Stimulated activated effector memory CD8-positive, alpha-beta T cell treated with anti-CD3 and anti-CD28 coated beads, Interleukin-12 subunit alpha, Interleukin-12 subunit beta, amount 100 ng/mL, for 72 hours (primary cell): ENCODE data around the gene RNF141.

Source experiments
- ATAC-seq: fragments of 150-1000 bp; cut with Tn5 transposase; 2 replicates; pipeline ENCODE4 v1.10.0; 2021
- DNase-seq, 2 donors: peaks; one replicate each; pipeline ENCODE4 v3.0.0; 2021 to 2022; ENCODE audit warnings: low spot score in 2 of 2
- H3K27ac Mint-ChIP-seq: one replicate; pipeline ENCODE4 v1.8.0; 2022; ENCODE audit warnings: mild to moderate bottlenecking, mixed read lengths
- H3K36me3 Mint-ChIP-seq: one replicate; pipeline ENCODE4 v1.8.0; 2022; ENCODE audit warnings: mild to moderate bottlenecking, mixed read lengths
- H3K4me1 Mint-ChIP-seq: one replicate; pipeline ENCODE4 v1.8.0; 2022; ENCODE audit warnings: mixed read lengths
- H3K4me3 Mint-ChIP-seq: one replicate; pipeline ENCODE4 v1.8.0; 2022; ENCODE audit warnings: mild to moderate bottlenecking, mixed read lengths
- H3K9me3 Mint-ChIP-seq: one replicate; pipeline ENCODE4 v1.8.0; 2022; ENCODE audit warnings: mixed read lengths

Gene RNF141

DNA sequence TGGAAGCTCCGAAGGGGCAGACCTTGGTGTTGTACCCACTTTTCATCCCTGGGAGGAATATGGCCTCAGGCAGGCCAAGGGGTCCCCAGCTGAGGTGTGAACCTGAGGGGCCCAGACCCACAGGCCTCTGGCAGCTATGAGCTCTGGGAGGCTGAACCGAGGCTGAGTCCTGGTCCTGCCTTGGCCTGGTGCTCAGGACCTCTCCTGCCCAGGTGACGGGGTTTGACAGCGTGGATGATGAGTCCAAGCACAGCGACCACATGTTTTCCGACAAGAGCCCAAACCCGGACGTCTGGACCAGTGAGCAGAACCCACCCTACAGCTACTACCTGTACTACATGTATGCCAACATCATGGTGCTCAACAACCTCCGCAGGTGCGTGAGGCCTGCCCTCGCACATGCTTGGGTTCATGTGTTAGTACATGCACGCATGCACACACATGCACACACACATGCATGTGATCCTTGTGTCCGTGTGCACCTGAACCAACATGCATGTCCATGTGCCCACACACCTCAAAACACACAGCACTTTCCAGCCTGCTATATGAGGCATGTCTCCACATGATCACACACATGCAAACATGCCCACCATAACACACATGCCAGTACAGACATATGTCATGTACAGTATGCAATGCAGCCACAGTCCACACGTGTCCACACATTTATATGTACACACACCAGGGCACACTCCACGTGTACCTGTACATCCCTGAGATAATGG, 40.9 kb downstream of the RNF141 start:
- no peaks in the 10 kb centered on the region for H3K9me3 Mint-ChIP-seq
- no peak overlapping the region for H3K4me3 Mint-ChIP-seq
- ATAC-seq (no peak), DNase-seq (peak in 1 of 2 donors; percentile 33)
- H3K4me1 Mint-ChIP-seq = no peaks in the 10 kb centered on the region
- peak overlapping the region; percentile 78 for H3K27ac Mint-ChIP-seq
- H3K36me3 Mint-ChIP-seq = peaks cover 91% of the 10 kb centered on the region

DNA sequence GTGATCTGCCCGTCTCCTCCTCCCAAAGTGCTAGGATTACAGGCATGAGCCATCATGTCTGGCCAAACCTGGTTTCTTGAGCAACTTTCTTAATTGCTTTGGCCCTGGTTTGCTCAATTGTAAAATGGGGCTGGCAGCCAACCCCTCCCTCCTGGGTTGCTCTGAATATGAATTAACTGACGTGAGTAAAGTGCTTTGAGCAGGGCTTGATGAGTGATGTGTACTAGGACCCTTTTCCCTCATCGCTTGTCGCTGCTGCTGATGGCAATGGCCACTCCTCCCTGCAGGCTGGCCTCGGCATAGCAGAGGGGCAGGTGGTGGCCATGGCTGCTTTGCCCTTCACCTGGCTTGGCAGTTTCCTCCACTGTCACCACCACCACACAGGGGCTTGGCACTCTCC, 41.5 kb downstream of the RNF141 start:
- H3K4me1 Mint-ChIP-seq = no peaks in the 10 kb centered on the region
- DNase-seq = peak in 1 of 2 donors; percentile 40
- peak overlapping the region; percentile 78 for H3K27ac Mint-ChIP-seq
- no peak for ATAC-seq
- no peaks in the 10 kb centered on the region for H3K9me3 Mint-ChIP-seq
- H3K36me3 Mint-ChIP-seq = peaks cover 91% of the 10 kb centered on the region
- H3K4me3 Mint-ChIP-seq = no peak overlapping the region

DNA sequence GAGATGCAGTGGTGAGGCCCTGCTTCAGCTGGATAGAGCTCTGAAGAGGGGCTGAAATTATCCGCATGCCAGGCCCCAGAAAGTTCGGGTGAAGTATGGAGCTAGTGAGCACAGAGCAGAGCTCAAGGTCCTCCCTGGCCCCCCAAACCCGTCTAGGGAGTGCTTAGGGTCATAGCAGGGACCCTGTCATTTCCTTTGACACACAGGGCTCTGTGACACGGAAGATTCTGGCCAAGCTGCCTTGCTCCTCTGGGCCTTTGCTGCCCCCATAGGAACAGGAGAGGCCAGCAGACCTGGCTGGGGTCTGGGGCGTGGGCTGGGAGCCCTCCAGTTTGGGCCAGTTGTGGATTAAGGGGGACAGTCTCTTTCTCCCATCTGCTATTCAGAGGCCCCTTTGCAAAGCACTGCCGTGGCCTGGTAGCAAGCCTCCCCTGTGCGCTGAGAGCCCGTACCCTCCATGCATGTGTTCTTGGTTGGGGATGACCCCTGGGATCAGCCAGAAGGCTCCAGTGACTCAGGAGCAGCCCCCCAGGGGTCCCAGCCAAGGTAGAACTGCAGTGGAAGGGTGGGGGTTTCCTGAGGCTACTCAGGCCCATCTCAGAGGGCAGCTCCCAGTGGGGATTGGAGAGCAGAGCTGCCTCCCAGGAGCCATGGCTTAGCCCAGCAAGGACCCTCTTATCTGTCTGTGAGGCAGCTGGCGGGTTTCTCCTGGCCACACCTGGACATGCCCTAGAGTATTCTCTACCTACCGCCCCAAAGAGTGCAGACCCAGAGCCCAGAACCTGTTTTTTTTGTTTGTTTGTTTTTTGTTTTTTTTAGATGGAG, 42.3 kb downstream of the RNF141 start:
- Mint-ChIP-seq H3K27ac (no peak overlapping the region), H3K4me1 (no peaks in the 10 kb centered on the region), H3K4me3 (no peak overlapping the region), H3K36me3 (peaks cover 89% of the 10 kb centered on the region), H3K9me3 (no peaks in the 10 kb centered on the region)
- ATAC-seq (no peak), DNase-seq (peak in 1 of 2 donors; percentile 45)

DNA sequence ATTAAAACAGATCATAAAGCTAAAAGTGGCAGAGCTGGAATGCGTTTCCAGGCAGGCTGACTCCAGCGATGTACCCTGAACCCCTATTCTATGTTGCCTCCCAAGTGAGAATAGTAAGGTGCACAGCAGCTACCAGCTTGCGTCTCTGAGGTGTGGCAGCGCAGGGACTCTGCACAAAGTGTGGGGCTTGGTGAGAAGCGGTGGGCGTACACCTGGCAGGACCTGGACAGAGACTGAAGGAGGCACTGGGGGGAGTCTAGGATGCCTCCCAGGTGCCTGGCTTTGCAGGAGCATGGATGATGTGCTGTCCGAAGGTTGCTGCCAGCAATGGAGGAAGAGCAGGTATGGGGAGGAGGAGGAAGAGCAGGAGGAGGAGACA, 43.0 kb downstream of the RNF141 start:
- ATAC-seq = no peak
- Mint-ChIP-seq H3K36me3 (peaks cover 89% of the 10 kb centered on the region), H3K27ac (no peak overlapping the region)

DNA sequence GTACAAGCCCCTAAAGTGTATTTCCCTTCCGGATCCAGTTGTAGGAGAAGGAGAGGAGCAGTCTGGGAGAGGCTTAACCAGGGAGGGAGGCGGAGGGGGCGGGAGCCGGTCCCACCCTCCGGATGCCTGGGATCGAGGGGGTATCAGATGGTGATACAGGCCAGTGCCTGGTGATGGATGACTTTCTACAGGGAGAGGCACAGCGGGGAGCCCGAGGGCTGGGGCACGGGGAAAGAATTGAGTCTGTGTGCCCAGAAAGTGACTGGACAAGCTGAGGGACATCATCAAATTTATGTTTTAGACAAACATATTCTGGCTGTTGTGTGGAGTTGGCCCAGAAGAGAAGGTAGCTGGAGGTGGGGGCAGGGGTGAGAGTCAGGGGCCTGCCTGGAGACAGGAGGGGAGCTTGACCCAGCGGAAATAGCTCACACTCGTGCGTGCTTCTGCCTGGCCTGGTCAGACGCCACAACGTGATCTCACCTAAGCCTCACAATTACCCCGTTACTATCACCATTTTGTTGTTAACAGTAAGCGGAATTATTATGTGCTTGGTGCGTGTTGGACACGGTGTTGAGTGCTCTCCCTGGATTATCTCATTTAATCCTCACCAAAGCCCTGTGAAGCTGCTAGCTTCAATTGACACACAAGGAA, 43.5 kb downstream of the RNF141 start:
- no peaks in the 10 kb centered on the region for H3K4me1 Mint-ChIP-seq
- H3K27ac Mint-ChIP-seq = no peak overlapping the region
- H3K36me3 Mint-ChIP-seq = peaks cover 89% of the 10 kb centered on the region
- DNase-seq (peak in 1 of 2 donors; percentile 37), ATAC-seq (no peak)
- no peaks in the 10 kb centered on the region for H3K9me3 Mint-ChIP-seq
- no peak overlapping the region for H3K4me3 Mint-ChIP-seq

More for the DNA sequence above, 43.0 kb downstream of the RNF141 start:
- Mint-ChIP-seq H3K9me3 (no peaks in the 10 kb centered on the region), H3K4me3 (no peak overlapping the region), H3K4me1 (no peaks in the 10 kb centered on the region)
- no peak for DNase-seq

DNA sequence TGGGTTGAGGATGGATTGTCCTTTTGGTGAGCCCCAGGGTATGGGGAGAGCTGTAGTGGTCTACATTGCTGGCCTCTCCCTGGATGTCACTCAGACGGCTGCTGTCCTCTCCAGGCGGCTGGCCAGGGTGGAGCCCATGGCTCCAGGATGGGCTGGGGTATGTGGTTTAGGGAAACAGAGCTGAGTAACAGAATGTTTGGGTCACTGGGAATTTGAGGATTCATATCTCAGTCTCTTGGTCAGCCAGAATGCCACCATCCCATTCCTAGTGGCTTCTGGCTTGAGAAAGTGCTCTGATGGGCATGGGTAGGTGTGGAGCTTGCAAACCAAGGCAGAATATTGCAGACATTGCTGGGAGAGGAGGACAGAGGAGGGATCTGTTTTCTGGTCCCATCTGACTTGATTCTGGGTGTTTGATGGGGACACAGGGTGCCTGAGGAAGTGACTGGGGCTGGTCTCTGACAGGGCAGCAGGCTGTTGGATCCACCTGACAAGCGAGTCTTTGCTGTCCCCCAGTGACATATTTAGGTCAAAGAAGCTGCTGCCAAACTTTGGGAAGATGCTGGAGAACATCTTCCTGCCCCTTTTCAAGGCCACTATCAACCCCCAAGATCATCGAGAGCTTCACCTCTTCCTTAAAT, 44.6 kb downstream of the RNF141 start:
- Mint-ChIP-seq H3K27ac (peak overlapping the region; percentile 69), H3K4me1 (no peaks in the 10 kb centered on the region), H3K9me3 (no peaks in the 10 kb centered on the region), H3K36me3 (peaks cover 87% of the 10 kb centered on the region), H3K4me3 (no peak overlapping the region)
- ATAC-seq (no peak), DNase-seq (no peak)

DNA sequence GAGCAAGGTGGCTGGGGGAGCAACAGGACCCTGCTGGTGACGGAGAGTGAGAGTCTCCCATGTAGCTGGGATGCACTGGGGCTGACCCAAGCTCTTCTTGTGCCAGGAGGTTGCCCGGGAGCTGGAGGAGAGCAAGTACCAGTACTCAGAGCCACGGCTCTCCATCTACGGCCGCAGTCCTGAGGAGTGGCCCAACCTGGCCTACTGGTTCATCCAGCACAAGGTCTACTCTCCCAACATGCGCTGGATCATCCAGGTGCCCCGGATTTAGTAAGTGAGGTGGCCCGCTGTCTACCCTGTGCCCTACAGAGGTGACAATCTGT, 45.6 kb downstream of the RNF141 start:
- Mint-ChIP-seq H3K4me1 (no peaks in the 10 kb centered on the region), H3K4me3 (no peak overlapping the region), H3K36me3 (peaks cover 85% of the 10 kb centered on the region), H3K27ac (no peak overlapping the region), H3K9me3 (no peaks in the 10 kb centered on the region)
- ATAC-seq (no peak), DNase-seq (no peak)

DNA sequence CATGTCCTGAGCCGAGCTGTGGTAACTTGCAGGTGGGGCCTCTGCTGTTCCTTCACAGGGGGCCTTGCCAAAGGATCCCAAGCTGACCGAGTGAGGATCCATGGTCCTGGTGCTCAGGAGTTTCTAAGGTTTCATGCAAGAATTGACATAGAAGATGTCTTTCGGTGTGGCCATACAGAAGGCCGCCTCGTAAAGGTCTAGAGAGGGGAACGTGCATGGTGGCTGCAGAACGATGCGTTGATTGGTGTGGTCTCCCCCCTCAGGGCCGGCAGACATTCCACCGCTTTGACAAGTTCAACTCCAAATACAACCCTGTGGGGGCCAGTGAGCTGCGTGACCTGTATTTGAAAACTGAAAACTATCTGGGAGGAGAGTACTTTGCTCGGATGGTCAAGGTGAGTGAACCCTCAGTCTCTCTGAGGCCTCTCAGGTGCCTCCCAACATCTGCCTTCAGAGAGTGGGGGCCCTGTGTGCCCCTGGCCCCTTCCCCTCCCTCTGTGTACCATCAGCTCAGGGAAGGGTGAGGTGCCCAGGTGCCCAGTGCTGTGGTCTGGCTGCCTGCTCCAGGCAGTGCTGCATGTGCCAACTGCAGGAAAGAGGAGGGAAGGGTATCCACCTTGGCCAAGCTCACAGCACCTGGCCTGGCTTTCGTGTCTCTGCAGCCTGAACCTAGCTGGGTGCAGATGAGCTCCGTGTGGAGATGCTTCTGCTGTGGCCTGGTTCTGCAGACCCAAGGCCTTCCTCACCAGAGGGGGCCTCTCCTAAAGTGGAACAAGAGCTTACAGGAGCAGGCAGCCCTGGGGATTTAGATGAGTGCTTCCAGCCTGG, 46.1 kb downstream of the RNF141 start:
- H3K36me3 Mint-ChIP-seq = peaks cover 85% of the 10 kb centered on the region
- H3K27ac Mint-ChIP-seq = peak overlapping the region; percentile 2
- H3K4me1 Mint-ChIP-seq = peaks cover 5% of the 10 kb centered on the region
- no peaks in the 10 kb centered on the region for H3K9me3 Mint-ChIP-seq
- no peak for ATAC-seq
- H3K4me3 Mint-ChIP-seq = no peak overlapping the region
- DNase-seq = no peak

DNA sequence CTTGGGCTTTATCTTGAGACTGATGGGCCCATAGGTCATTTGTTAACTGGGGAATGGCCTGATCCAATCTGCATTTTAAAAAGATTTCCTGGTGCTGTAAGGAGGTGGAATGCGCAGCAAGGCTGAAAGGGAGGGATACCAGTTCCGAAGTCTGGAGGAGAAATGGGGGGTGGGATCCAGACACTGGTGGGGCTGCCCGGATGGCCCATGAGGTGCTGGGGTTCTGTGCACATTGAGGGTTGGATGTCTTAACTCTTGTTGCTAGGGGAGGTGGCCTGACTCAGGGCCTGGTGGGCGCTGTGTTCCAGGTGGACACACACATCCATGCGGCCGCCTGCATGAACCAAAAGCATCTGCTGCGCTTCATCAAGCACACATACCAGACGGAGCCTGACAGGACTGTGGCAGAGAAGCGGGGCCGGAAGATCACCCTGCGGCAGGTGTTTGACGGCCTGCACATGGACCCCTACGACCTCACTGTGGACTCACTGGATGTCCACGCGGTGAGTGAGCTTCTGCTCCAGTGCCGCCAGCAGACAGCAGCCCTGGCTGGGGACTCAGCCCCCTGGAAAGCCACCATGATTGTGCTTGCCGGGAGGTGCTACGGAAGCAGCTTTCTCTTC, 47.8 kb downstream of the RNF141 start:
- Mint-ChIP-seq H3K4me3 (no peak overlapping the region), H3K27ac (peak overlapping the region; percentile 18), H3K4me1 (peaks cover 16% of the 10 kb centered on the region), H3K36me3 (peaks cover 84% of the 10 kb centered on the region), H3K9me3 (no peaks in the 10 kb centered on the region)
- DNase-seq (no peak), ATAC-seq (no peak)

DNA sequence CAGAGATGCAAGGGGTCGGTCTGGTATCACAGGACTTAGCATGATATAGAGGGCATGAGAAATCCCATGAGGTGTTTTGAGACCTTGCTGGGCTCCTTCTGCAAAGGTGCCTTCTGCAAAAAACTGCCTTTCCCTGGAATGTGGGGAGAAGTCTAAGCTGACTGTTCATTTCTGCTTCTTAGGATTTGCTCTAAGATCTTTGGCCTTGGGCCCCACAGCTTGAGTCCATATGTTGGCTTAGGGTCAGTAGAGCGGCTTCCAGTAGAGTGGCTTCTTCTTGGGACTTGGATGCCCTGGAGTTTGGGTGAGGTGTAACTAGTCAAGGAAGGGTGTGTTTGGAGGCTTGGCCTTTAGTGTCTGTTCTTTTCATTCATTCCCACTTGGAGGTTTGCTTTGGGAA, 48.9 kb downstream of the RNF141 start:
- H3K27ac Mint-ChIP-seq = peak overlapping the region; percentile 32
- DNase-seq = no peak
- H3K4me3 Mint-ChIP-seq = no peak overlapping the region
- ATAC-seq = no peak
- peaks cover 21% of the 10 kb centered on the region for H3K4me1 Mint-ChIP-seq
- H3K36me3 Mint-ChIP-seq = peaks cover 81% of the 10 kb centered on the region
- H3K9me3 Mint-ChIP-seq = no peaks in the 10 kb centered on the region

DNA sequence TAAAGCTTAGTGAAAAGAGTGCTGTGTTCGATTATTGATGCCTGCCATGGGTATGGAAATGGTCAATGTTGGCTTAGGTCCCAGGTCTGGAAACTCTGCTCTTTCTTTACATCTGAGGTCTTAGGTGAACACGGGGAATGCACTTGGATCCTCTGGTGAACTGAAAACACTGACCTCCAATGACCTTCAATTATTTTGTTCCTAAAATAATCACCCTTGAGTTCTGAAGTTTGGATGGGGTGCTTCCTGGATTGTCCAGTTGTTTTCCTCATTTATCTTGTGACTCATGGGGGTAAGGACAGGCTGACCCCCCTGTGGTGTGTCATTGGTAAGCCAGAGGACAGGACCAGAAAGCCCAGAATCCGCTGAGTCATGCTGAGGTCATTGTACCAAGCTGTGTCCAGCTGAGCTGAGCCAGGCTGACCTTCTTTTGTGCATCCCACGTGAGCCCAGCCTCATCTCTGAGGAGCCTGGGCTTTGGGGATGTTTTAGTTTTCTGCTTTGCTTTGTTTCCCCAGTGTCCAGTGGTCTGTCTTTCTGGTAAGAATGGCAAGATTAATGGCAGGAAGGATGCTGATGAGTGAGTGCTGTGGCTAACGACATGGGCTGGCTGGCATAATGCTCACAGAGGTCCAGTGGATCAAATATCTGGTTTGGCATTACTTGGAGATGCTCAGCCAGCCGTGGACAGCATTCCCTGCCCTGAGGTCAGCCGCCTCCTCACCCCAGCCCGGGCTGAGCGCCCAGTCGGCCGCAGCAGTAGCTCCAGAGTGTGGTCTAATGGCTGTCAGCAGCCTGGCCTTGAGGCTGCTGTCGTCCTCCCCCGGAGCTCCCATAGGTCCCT, 50.4 kb downstream of the RNF141 start:
- no peak for DNase-seq
- Mint-ChIP-seq H3K36me3 (peaks cover 71% of the 10 kb centered on the region), H3K4me3 (no peak overlapping the region), H3K27ac (peak overlapping the region; percentile 74), H3K9me3 (no peaks in the 10 kb centered on the region), H3K4me1 (peaks cover 27% of the 10 kb centered on the region)
- no peak for ATAC-seq

DNA sequence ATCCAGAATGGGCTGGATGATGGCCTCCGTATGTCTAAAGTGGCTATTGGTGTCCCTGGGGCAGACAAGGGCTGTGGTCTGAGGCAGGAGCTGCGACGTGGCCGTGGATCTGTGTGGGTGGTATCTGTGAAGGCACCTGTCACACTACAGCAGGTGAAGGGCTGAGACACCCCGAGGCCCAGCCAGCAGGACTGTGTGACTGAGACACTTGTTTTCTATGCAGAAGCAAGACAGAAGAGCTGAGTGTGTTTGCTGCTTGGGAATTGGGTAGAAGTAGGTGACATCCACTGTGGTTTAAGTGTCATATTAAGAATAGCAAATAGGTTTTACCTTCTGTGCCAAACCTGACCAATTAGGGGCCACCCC, 51.0 kb downstream of the RNF141 start:
- no peak overlapping the region for H3K4me3 Mint-ChIP-seq
- no peak for DNase-seq
- peak; percentile 69 for ATAC-seq
- H3K9me3 Mint-ChIP-seq = no peaks in the 10 kb centered on the region
- H3K4me1 Mint-ChIP-seq = peaks cover 27% of the 10 kb centered on the region
- peaks cover 70% of the 10 kb centered on the region for H3K36me3 Mint-ChIP-seq
- H3K27ac Mint-ChIP-seq = peak overlapping the region; percentile 74

DNA sequence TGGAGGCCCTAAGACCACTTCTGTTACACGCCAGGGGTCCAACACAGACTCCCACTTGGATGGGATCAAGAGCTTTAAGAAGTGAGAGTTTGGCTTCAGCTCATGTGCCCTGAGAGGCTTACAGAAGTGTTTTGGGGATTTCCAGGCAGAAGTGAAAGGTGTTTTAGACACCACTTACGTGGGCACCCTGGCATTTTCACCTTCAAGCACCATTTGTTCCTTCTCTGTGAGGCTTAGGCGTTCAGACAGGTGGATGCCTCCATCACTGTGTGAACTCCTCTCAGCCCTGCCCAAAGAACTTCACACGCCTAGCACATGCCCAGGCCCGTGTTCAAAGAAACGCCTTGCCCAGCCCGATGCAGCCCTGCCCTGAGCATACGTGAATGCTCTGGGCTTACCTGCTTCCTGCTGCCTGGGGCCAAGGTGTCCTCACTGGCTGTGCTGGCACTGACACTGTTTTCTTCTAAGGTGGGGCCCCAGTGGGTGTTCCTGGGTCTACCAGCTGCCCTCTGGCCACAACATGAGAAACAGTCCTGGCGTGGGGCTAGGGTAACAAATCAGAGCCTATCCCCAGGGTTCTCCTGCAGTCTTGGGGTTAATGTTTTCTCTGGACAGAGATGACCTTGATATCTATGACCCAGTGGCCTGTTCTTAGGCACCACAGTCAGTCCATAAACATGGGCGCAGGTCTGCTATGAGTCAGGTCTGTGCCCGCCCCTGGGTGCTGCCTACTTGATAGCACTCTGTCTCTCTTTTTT, 51.9 kb downstream of the RNF141 start:
- no peak overlapping the region for H3K4me3 Mint-ChIP-seq
- ATAC-seq = peak; percentile 31
- no peak for DNase-seq
- peaks cover 27% of the 10 kb centered on the region for H3K4me1 Mint-ChIP-seq
- H3K27ac Mint-ChIP-seq = peak overlapping the region; percentile 74
- H3K36me3 Mint-ChIP-seq = peaks cover 68% of the 10 kb centered on the region
- no peaks in the 10 kb centered on the region for H3K9me3 Mint-ChIP-seq
